ENCODE results near the gene MCUB.
"Not testable (repeated sequence)": the region's sequence is repeated elsewhere in the genome, so short reads cannot be mapped to it uniquely, and the experiment has no call there.

Gene MCUB

DNA sequence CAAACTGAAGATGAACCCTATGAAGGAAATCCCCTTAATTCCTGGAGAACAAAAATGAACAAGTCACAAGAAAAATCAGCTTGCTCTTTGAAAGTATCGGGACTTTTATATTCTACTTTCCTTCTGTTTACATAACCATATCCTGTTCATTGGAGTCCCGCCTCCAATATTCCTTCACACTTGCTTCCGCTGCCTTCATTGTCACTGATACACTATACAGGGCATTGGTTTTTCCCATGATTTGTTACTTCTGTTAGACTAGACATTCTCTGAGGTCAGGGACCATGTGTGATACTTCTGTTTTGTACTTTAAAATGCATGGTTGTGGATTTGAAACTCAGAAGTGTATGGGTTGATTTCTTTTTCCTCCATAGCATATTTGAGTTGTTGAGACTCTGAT, 18.8 kb downstream of the MCUB start:
- DNase-seq (ENCODE audit: low read depth in 2 of 2): no peak

- not testable (repeated sequence) for DNase-seq (ENCODE audit: low read depth in 2 of 2)
Measured at GRCh38 chr4:109579997-109580396, 20.0 kb downstream of the MCUB start.

DNA sequence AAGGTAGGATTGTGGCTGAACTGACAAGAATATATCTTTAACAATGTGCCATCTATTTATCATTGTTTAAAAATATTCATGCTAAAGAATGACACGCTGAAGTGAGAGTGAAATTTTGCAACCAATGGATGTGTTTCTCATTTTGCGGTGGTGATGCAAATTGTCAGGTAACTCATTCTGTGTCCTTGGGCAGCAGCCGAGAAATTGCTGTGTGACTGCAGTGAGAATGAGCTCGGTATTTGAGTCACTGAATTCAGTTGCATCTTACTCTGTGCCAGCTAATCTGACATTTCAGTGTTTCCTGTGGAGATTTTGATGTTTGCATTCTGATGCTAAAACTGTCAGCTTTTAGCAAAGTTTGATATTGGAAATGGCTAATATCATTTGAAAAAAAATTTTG, 28.1 kb downstream of the MCUB start:
- DNase-seq (ENCODE audit: low read depth in 2 of 2): peak in 1 of 2 donors; percentile 22

GRCh38 chr4:109589119-109589518, 29.1 kb downstream of the MCUB start:
- no peak for DNase-seq (ENCODE audit: low read depth in 2 of 2)

GRCh38 chr4:109589605-109590004, 29.6 kb downstream of the MCUB start:
- no peak for DNase-seq (ENCODE audit: low read depth in 2 of 2)

DNA sequence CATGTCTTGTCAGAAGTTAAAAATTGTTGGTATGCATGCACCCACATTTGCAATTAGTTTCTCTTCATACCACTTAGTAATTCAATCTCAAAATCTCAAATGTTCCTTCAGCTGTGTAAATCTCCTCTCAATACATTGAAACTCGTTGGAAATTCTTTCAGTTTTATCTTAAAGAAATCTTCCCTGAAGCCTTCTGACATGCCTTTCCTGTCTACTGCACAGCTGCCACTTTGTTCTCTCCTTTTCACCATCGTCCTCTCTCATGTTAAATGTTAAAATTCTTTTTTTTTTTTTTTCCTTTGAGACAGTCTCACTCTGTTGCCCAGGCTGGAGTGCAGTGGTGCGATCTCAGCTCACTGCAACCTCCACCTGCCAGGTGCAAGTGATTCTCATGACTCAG, 30.9 kb downstream of the MCUB start:
- DNase-seq (ENCODE audit: low read depth in 2 of 2): no peak

DNA sequence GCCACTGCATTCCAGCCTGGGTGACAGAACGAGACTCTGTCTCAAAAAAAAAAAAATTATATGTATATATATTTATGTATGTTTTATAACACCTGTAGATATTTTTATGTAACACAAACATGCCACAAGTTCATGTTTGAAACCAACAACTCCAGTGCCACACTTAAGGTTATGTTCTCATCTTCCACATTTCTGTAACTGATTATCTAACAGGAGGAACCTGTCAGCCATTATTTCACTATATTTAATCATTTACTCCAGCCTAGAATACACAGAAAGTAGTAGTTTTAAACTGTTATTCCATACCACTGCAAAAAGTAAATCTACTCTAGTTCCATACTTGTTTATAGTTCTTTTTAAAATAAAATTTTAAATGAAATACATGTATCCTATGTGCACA, 32.3 kb downstream of the MCUB start:
- DNase-seq (ENCODE audit: low read depth in 2 of 2): no peak

DNA sequence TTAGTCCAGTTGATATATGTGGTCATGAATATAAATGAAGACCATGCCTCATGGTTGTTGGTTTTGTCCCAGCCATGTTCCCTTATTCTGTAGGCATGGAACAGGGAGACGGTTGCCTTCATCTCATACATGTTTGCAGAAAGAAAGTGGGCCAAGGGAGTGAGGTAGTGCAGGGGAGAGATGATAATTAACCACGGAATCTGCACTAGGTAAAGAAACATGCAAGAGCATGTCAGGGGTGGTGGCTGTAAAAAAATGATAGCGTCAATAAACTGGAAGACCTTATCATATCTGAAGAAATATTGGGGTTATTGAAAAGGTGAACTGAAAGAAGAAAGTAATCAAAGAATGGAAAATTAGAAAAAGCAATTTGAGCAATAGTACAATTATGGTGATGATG, 35.1 kb downstream of the MCUB start:
- DNase-seq (ENCODE audit: low read depth in 2 of 2): not testable (repeated sequence)

DNA sequence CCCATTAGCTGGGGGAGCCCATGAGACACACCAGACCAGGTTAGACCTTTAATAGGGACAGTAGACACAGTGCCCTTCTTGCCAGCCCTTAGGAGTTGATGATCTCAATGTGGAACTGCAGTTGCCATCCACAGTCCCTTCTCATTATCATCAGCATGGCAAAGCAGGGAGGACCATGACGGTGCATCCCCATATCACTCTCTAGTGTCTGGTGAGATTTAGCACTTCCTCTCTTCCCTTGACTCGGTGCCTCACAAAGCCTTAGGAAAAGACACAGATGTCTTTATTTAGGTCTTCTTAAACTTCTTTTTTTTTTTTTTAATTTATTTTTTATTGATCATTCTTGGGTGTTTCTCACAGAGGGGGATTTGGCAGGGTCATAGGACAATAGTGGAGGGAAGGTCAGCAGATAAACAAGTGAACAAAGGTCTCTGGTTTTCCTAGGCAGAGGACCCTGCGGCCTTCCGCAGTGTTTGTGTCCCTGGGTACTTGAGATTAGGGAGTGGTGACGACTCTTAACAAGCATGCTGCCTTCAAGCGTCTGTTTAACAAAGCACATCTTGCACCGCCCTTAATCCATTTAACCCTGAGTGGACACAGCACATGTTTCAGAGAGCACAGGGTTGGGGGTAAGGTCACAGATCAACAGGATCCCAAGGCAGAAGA, 36.5 kb downstream of the MCUB start:
- not testable (repeated sequence) for DNase-seq (ENCODE audit: low read depth in 2 of 2)

GRCh38 chr4:109599046-109599652, 39.1 kb downstream of the MCUB start:
- DNase-seq (ENCODE audit: low read depth in 2 of 2): no peak

DNA sequence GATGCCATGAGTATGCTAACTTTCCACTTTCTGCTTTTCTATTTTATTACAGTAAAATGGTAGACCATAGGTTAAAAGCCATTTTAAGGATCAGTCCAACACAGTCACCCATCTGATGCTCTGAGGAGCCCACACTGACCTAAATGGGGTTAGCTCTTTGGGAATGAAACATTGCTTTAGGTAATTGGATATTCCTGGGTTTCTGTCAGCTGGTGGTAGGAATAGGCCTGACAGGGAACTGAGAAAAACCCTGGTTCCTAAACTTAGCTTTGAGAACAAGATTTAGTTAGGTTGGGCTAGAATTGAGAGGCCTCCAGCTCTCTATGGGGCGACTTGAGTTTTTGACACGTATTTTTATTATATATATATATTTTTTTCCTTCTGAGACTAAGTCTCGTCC, 40.4 kb downstream of the MCUB start:
- DNase-seq (ENCODE audit: low read depth in 2 of 2): no peak

- DNase-seq (ENCODE audit: low read depth in 2 of 2): no peak
Measured at GRCh38 chr4:109601336-109601735, 41.3 kb downstream of the MCUB start.

- DNase-seq (ENCODE audit: low read depth in 2 of 2): no peak
Measured at GRCh38 chr4:109607976-109608375, 47.9 kb downstream of the MCUB start.

- no peak for DNase-seq (ENCODE audit: low read depth in 2 of 2)
Measured at GRCh38 chr4:109608879-109609278, 48.8 kb downstream of the MCUB start.

DNA sequence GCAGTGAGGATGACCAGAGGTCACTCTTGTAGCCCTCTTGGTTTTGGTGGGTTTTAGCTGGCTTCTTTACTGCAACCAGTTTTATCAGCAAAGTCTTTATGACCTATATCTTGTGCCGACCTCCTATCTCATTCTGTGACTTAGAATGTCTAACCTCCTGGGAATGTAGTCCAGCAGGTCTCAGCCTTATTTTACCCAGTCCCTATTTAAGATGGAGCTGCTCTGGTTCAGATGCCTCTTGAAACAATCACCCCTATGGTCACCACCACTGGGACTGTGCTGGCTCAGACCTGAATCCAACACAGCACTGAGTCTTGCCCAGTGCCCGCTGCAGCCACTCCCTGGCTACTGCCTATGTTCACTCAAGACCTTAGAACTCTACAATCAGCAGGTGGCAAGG, 49.4 kb downstream of the MCUB start:
- no peak for DNase-seq (ENCODE audit: low read depth in 2 of 2)

- no peak for DNase-seq (ENCODE audit: low read depth in 2 of 2)
Measured at GRCh38 chr4:109610489-109610888, 50.4 kb downstream of the MCUB start.

DNA sequence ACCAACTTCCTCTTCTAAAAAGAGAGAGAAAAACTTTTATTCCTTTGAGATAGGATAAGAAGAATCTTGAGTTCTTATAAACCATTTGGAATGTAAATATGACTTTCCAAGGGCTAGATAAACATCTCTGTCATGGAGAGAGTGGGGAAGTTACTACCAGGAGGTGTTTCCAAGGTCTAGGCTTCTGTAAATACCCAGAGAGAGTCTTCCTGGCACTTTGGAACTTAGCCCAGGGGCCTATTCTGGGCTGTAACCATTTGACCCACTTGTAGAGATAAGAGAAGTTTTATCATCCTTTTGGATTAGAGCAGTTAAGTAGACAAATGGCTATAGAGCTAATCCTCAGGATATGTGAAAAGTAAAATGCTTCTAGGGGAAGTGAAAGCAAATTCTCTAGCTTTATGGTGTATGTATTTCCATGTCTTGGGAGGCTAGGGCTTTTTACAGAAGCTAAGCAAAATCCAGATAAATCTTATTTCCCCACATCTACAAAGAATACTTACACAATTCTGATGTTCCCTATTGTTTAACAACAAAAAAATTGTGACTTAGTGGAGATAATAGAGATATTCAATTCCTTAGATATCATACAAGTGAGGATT, 51.1 kb downstream of the MCUB start:
- no peak for DNase-seq (ENCODE audit: low read depth in 2 of 2)

- no peak for DNase-seq (ENCODE audit: low read depth in 2 of 2)
Measured at GRCh38 chr4:109614015-109614414, 54.0 kb downstream of the MCUB start.

DNA sequence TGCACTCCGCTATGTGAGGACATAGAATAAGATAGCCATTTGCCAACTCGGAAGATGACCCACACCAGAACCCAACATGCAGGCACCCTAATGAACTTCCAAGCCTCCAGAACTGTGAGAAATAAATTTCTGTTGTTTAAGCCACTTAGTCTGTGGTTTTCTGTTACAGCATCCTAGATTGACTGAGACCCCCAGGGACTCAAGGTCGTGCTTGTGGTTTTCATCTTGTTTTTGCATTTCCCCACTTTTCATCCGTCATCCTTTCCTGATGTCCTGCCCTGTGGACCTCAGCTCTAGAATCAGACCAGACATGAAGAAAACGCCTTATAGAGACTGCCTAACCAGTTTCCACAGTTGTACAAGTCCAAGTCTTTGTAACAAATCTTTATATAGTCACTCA, 54.4 kb downstream of the MCUB start:
- DNase-seq (ENCODE audit: low read depth in 2 of 2): no peak

DNA sequence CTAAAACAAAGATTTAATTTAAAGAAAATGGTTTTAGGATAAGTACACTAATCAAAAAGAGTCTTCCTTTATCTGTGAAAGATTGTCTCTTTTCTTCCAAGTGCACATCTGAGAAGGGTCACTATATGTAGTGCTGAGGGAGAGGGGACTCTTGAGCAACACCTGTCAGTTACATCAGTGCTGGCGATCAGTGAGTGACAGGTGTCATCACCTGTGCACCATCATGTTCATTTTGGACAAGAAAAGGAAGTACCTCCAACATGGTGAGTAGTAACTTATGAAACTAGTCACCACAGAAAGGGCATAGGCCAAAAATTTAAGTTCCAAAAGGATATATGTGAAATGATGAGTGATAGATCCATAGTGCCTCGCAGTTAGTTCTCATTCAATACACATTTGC, 55.7 kb downstream of the MCUB start:
- no peak for DNase-seq (ENCODE audit: low read depth in 2 of 2)

GRCh38 chr4:109616243-109616642, 56.2 kb downstream of the MCUB start:
- no peak for DNase-seq (ENCODE audit: low read depth in 2 of 2)

- no peak for DNase-seq (ENCODE audit: low read depth in 2 of 2)
Measured at GRCh38 chr4:109622626-109623025, 62.6 kb downstream of the MCUB start.

- DNase-seq (ENCODE audit: low read depth in 2 of 2): no peak
Measured at GRCh38 chr4:109624536-109624935, 64.5 kb downstream of the MCUB start.

Measured in stimulated activated CD4-positive, alpha-beta T cell treated with anti-CD3 and anti-CD28 coated beads, Interleukin-1b, Interleukin-23, amount 100 ng/mL, for 1 hour (primary cell).